ENCODE measurements around the gene SCN8A.

The SCN8A gene

GRCh38 chr12:51675071-51675803, 84.2 kb downstream of the SCN8A start:
- DNase-seq: no peak

DNA sequence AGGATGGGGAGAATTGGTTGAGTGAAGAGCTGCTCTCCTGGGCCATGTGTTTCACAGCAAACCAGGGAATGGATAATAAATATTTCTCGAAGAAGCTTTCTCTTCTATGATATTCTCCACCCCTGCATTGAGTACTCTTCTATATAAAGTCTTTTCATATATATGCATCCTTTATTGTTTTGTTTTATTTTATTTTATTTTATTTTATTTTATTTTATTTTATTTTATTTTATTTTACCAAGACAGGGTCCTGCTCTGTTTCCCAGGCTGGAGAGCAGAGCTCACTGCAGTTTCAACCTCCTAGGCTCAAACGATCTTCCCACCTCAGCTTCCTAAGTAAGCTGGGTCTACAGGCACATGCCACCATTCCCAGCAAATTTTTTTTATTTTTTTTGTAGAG, 85.8 kb downstream of the SCN8A start:
- no peak for DNase-seq

DNA sequence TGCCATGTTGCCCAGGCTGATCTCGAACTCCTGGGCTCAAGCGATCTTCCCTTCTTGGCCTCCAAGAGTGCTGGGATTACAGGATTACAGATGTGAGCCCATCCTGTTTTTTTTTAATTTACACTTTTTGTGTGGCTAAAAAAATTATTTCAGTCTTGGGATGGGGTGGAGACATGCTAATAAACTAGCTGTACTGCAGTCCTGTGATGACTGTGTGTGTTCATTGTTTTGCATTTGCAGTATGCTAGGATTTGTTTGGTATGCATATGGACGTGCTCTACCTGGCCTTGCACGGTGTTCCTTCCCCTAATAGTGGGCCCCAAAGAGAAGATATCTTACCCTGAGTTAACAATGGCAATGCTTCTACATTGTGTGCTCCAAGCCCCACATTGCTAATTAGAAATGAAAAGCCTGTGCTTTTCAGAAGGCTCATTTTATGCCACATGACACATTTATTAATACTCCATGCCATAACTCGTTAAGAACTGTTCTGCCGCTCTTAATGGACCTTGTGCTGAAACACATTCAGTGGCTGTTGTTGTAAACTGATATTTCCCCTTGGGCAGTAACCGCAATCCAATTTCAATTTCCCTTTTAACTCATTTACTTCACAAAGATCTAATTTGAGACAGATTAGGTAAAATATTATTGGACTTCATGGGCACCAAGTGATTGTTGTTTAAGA, 86.4 kb downstream of the SCN8A start:
- no peak for DNase-seq

GRCh38 chr12:51678086-51678724, 87.2 kb downstream of the SCN8A start:
- DNase-seq: peak; percentile 74

DNA sequence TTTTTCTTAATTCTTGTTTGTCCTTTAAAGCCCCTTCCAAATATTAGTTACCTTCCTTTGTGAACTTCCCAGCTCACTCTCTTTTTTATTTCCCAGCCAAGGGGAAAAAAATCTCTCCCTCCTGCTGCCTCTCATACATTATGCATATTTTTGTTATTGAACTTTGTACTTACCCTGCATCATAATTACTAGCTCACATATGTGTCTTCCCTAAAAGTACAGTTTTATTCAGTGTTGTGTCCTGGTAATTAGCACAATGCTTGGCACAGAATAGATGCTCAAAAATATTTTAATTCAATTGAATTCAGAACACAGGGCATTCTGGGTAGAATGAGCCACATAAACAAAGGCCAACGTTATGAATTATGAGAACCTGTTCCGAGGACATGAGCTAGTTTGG, 91.9 kb downstream of the SCN8A start:
- no peak for DNase-seq

DNA sequence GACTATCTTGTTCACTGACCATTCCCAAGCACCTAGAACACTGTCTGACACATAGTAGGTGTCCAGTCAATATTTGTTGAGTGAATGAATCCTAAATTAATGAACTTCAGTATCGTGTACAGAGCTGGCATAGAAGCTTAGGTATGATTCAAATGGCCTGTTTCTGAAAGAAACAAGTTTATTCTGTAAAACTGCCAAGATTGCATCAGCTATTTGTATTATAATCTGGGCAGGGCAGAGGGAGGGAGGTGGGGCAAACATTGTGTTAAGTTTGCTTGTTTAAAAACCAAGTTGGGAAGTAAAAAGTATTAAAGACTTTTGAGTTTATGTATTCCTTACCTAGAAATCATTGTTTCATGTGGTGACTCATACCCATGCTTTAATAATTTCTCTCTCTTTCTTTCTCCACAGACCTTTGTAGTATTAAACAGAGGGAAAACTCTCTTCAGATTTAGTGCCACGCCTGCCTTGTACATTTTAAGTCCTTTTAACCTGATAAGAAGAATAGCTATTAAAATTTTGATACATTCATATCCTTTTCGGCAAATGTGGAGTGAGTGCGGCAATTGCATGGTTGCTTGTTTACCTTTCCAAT, 92.8 kb downstream of the SCN8A start:
- DNase-seq: no peak

DNA sequence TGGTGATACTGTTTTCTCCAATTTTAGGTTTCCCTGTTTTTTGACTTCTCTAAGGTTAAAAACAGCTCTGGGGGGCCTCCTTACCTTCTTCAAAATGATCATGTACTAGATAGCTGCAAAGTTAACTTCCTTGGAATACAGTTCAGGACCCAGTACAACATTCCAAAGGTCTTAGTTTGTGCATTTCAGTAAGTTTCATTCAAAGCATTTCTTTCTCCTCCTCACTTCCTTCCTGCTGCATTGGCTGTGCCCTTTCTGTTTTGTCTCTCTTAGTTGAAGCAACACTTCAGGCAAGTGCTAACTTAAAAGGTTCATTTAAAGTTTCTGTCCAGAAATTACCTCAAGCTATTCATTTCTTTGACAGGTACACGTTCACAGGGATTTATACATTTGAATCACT, 95.7 kb downstream of the SCN8A start:
- no peak for DNase-seq

DNA sequence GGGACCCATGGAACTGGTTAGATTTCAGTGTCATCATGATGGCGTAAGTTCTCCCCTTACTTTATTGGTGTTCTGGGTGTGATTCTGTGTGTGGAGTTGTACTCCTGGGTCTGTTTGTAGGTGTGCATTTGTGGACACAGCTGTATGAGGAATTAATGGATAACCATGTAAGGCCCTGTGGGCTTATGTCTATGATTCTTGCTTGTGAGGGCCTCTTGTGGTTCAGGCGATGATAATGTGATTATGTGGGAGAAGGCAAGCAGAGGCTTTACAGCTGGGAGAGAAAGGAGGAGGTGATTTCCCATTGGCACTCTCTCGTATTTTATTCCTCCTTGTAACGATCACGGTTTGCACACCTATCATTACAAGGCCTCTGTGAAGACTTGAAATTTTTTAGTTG, 96.1 kb downstream of the SCN8A start:
- DNase-seq: no peak

DNA sequence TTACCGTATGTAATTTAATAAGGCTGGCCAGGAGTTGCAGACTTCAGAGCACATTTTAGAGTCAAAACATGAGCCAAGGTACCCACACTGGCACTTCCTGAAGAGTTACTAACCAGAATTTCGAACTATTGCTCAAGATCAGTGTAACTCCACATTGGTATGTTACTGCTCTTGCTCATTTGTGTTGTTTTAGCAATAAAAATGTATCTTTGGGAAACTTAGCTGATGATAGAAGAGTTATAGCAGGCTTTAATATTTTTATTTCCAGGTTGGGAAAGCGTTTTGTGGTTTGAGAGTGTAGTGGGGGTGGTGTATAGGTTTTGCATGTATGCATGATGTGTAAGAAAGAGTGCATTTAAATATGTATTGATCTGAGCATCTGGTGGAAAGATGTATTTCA, 96.6 kb downstream of the SCN8A start:
- no peak for DNase-seq

- no peak for DNase-seq
Measured at GRCh38 chr12:51689983-51690382, 99.0 kb downstream of the SCN8A start.

DNA sequence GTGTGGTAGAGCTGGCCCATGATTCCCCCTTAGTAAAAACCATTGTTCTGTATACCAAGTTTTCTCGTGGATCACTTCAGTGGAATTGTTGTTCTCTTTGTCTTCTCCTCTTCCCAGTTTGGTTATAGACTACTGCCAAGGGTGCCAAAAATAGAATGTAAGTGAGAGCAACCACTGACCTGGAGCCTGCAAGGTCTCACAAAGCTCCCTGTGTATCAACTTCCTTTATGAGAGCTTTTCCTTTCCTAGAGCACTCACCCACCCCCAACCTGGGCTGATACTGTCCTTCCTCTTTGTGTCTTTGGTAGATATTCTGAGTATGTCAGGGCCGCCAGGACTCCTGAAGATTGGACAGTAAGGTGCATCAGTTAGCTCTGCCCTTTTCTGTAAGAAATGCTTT, 101.0 kb downstream of the SCN8A start:
- DNase-seq: no peak

- no peak for DNase-seq
Measured at GRCh38 chr12:51693569-51693968, 102.5 kb downstream of the SCN8A start.

GRCh38 chr12:51694146-51694545, 103.1 kb downstream of the SCN8A start:
- no peak for DNase-seq

GRCh38 chr12:51695241-51696010, 104.4 kb downstream of the SCN8A start:
- no peak for DNase-seq

GRCh38 chr12:51699219-51699618, 108.2 kb downstream of the SCN8A start:
- no peak for DNase-seq

DNA sequence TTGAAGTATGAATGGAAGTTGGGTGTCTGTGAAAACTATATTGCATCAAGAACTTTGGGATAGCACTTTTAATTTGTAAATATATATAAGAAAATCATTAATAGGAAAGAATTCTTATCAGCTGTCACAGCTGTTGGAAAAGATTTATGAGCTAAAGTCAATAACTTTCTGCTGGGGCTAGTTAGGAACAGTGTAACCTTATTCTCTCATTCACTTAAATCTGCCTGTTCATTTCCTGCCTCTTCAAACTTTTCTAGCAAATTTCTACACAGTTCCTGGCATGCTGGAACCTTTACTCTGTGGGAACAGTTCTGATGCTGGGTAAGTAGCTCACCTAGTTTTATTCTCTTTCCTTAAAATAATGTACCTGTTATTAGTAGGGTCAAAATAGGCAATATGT, 109.9 kb downstream of the SCN8A start:
- no peak for DNase-seq

DNA sequence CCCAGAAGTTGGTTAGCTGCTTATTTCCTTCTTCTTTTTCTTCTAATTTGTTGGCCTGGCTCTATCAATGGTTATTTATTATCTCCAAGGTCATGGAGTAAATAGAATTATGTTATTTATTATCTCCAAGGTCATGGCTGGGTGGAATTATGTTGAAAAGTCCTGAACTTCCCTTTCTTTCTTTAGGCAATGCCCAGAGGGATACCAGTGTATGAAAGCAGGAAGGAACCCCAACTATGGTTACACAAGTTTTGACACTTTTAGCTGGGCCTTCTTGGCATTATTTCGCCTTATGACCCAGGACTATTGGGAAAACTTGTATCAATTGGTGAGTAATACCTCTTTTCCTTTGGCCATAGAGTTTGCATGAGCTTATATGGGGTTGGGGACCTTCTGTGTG, 111.6 kb downstream of the SCN8A start:
- DNase-seq: no peak

GRCh38 chr12:51705450-51705849, 114.4 kb downstream of the SCN8A start:
- no peak for DNase-seq

DNA sequence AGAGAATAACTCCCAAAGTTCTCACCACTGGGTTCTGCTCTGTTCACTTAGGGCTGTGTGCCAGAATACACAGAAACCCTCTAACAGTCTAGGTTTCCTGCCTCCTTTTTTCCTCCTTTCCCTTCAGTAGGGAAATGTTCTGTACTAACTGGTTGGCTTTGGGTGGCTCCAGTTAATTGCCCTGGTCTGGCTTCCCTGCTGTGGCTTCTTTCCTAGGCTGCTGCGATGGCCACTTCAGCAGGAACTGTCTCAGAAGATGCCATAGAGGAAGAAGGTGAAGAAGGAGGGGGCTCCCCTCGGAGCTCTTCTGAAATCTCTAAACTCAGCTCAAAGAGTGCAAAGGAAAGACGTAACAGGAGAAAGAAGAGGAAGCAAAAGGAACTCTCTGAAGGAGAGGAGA, 115.2 kb downstream of the SCN8A start:
- no peak for DNase-seq

GRCh38 chr12:51714666-51715065, 123.6 kb downstream of the SCN8A start:
- no peak for DNase-seq

DNA sequence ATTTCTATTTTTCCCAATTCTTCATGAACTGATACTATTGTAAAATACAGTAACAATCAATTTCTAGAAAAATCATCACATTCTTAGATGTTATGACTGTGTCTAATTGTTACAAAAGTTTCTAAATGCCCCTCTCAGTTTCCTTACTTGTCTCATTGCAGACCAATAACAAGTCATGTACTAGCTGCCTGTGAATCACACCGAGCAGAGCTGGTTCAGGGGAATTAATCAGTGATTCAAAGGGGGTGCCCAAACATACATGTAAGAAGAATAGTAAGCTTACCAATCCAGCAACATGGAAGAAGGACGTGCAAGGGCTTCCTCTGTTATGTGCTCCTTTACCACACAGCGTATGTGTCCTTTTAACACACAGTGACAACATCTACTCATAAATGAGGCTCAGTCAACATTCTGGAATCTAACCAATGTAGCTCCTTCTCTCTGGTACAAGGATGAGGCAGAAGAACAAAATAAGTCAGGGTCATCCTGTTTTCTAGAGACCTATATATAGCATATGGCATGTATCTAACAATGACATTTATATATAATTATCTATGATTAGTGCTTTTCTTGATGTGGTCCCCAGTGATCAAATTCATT, 126.4 kb downstream of the SCN8A start:
- no peak for DNase-seq

DNA sequence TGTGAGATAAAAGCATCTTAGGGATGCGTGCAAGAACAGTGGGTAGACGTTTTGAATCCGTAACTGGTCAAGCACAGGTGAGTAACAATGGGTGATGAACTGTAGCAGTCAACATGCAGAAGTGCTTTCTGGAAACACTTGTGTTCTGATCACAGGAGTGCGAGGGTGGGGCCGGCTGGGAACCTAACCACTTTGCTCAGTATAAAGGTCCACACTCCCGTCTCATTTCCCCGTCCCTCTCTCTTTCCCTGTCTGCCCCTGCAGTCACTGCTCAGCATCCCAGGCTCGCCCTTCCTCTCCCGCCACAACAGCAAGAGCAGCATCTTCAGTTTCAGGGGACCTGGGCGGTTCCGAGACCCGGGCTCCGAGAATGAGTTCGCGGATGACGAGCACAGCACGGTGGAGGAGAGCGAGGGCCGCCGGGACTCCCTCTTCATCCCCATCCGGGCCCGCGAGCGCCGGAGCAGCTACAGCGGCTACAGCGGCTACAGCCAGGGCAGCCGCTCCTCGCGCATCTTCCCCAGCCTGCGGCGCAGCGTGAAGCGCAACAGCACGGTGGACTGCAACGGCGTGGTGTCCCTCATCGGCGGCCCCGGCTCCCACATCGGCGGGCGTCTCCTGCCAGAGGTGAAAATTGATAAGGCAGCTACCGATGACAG, 130.4 kb downstream of the SCN8A start:
- DNase-seq: peak; percentile 9

Measured in NCI-H2227 treated with DMSO at 0.1 percent for 48 hours (cell line).